ENCODE measurements around the gene MAGEA3.
"Not testable (repeated sequence)": the region's sequence is repeated elsewhere in the genome, so short reads cannot be mapped to it uniquely, and the experiment has no call there.

DNA sequence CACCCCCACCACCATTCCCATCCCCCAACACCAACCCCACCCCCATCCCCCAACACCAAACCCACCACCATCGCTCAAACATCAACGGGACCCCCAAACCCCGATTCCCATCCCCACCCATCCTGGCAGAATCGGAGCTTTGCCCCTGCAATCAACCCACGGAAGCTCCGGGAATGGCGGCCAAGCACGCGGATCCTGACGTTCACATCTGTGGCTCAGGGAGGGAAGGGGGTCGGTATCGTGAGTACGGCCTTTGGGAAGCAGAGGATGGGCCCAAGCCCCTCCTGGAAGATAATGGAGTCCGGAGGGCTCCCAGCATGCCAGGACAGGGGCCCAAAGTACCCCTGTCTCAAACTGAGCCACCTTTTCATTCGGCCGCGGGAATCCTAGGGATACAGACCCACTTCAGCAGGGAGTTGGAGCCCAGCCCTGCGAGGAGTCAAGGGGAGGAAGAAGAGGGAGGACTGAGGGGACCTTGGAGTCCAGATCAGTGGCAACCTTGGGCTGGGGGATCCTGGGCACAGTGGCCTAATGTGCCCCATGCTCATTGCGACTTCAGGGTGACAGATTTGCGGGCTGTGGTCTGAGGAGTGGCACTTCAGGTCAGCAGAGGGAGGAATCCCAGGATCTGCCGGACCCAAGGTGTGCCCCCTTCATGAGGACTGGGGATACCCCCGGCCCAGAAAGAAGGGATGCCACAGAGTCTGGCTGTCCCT, 35.7 kb downstream of the MAGEA3 start:
- TF ChIP-seq CTCF (conservative IDR thresholded peaks at IDR 0.05); ZFX (IDR thresholded peaks at IDR 0.05): not testable (repeated sequence)

All from C4-2B (cell line).